ENCODE results near the gene C22orf31.

- TF ChIP-seq JUN (IDR thresholded peaks at IDR 0.05), result no peak
- no peak for TF ChIP-seq POLR2A (IDR thresholded peaks at IDR 0.05; ENCODE audit: low read length)
- no peak for TF ChIP-seq CTCF (IDR thresholded peaks at IDR 0.05)
Measured at GRCh38 chr22:29089507-29089906, 27.9 kb upstream of the C22orf31 start.

Data from A549 (cell line).